Measurements from ENCODE around the gene CHST13.

Gene CHST13

GRCh38 chr3:126567696-126568438 lies 43.9 kb downstream of the CHST13 start:
- H3K36me3 ChIP-seq (ENCODE audit: control insufficient read depth in 2 of 2, insufficient read depth in 1 of 2, low read length in 2 of 2): no peaks in the 10 kb centered on the region
- CTCF ChIA-PET: no interaction called here
- POLR2A ChIA-PET: no interaction called here
- no peak overlapping the region for H3K4me3 ChIP-seq (ENCODE audit: low read depth, low read length)
- H3K9me3 ChIP-seq (ENCODE audit: control insufficient read depth, insufficient read depth, low read depth, low read length): no peaks in the 10 kb centered on the region
- TF ChIP-seq ZNF138 (tag by site-specific recombination; IDR thresholded peaks at IDR 0.05; ENCODE audit: borderline replicate concordance) (no peak), ZNF660 (tag by site-specific recombination; IDR thresholded peaks at IDR 0.05) (no peak), ZSCAN16 (tag by site-specific recombination; IDR thresholded peaks at IDR 0.05) (no peak), ZNF707 (tag by site-specific recombination; IDR thresholded peaks at IDR 0.05) (no peak), ZNF274 (IDR thresholded peaks at IDR 0.05; ENCODE audit: low read length) (no peak), ZNF274 (tag by site-specific recombination; IDR thresholded peaks at IDR 0.05; ENCODE audit: borderline replicate concordance) (no peak), SCRT1 (tag by site-specific recombination; IDR thresholded peaks at IDR 0.05; ENCODE audit: borderline replicate concordance) (no peak), ZBTB8A (tag by site-specific recombination; IDR thresholded peaks at IDR 0.05) (no peak), ZNF133 (tag by site-specific recombination; IDR thresholded peaks at IDR 0.05) (no peak), ZNF169 (tag by site-specific recombination; IDR thresholded peaks at IDR 0.05) (no peak), ZNF354C (tag by site-specific recombination; IDR thresholded peaks at IDR 0.05; ENCODE audit: borderline replicate concordance, low read depth) (no peak), ZNF792 (tag by site-specific recombination; IDR thresholded peaks at IDR 0.05) (no peak), KLF17 (tag by site-specific recombination; IDR thresholded peaks at IDR 0.05) (no peak), ZBTB20 (tag by site-specific recombination; IDR thresholded peaks at IDR 0.05) (no peak), ZNF2 (tag by site-specific recombination; IDR thresholded peaks at IDR 0.05) (no peak), BCL6B (tag by site-specific recombination; IDR thresholded peaks at IDR 0.05) (no peak), ZBTB26 (tag by site-specific recombination; optimal IDR thresholded peaks at IDR 0.05) (no peak), ZNF23 (tag by site-specific recombination; IDR thresholded peaks at IDR 0.05; ENCODE audit: borderline replicate concordance) (no peak), ZNF596 (tag by site-specific recombination; IDR thresholded peaks at IDR 0.05) (no peak)
- H3K27ac ChIP-seq (ENCODE audit: extremely low read depth, low read depth, low read length): no peak overlapping the region
- no peaks in the 10 kb centered on the region for H3K4me1 ChIP-seq (ENCODE audit: control insufficient read depth, insufficient read depth, low read length)

GRCh38 chr3:126568776-126569342 lies 44.9 kb downstream of the CHST13 start:
- H3K4me1 ChIP-seq (ENCODE audit: control insufficient read depth, insufficient read depth, low read length): no peaks in the 10 kb centered on the region
- H3K9me3 ChIP-seq (ENCODE audit: control insufficient read depth, insufficient read depth, low read depth, low read length): no peaks in the 10 kb centered on the region
- no peak for TF ChIP-seq ZNF510 (tag by site-specific recombination; IDR thresholded peaks at IDR 0.05; ENCODE audit: insufficient replicate concordance)
- TF ChIP-seq SALL2 (tag by site-specific recombination; IDR thresholded peaks at IDR 0.05; ENCODE audit: borderline replicate concordance): no peak
- TF ChIP-seq ZNF112 (tag by site-specific recombination; IDR thresholded peaks at IDR 0.05): no peak
- TF ChIP-seq PRDM6 (tag by site-specific recombination; IDR thresholded peaks at IDR 0.05): no peak
- no peak for TF ChIP-seq ZNF19 (tag by site-specific recombination; IDR thresholded peaks at IDR 0.05; ENCODE audit: low read depth)
- TF ChIP-seq ZSCAN16 (tag by site-specific recombination; IDR thresholded peaks at IDR 0.05): no peak
- no peak for TF ChIP-seq ZNF426 (tag by site-specific recombination; IDR thresholded peaks at IDR 0.05)
- TF ChIP-seq ZBTB48 (tag by site-specific recombination; IDR thresholded peaks at IDR 0.05): no peak
- no peak for TF ChIP-seq ZXDB (tag by site-specific recombination; IDR thresholded peaks at IDR 0.05)
- CTCF ChIA-PET: no interaction called here
- no peak overlapping the region for H3K4me3 ChIP-seq (ENCODE audit: low read depth, low read length)
- POLR2A ChIA-PET: no interaction called here
- H3K36me3 ChIP-seq (ENCODE audit: control insufficient read depth in 2 of 2, insufficient read depth in 1 of 2, low read length in 2 of 2): no peaks in the 10 kb centered on the region
- H3K27ac ChIP-seq (ENCODE audit: extremely low read depth, low read depth, low read length): no peak overlapping the region
